ENCODE results near the gene E2F1.

DNA sequence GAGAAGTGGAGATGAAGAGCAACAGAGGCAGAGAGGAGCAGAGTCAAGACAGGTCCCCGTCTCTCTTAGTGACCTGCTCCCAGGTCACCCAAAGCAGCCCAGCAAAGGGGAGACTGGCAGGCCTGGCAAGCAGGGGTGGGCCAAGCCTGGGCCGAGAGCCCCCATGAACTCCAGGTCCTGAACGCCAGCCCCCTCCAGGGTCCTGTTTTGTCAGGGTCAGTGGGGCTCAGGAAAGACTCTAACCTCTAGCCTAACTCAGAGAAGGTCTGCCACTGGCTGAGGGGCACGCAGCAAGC, 13.1 kb downstream of the E2F1 start:
- TF ChIP-seq, protein P1, sequence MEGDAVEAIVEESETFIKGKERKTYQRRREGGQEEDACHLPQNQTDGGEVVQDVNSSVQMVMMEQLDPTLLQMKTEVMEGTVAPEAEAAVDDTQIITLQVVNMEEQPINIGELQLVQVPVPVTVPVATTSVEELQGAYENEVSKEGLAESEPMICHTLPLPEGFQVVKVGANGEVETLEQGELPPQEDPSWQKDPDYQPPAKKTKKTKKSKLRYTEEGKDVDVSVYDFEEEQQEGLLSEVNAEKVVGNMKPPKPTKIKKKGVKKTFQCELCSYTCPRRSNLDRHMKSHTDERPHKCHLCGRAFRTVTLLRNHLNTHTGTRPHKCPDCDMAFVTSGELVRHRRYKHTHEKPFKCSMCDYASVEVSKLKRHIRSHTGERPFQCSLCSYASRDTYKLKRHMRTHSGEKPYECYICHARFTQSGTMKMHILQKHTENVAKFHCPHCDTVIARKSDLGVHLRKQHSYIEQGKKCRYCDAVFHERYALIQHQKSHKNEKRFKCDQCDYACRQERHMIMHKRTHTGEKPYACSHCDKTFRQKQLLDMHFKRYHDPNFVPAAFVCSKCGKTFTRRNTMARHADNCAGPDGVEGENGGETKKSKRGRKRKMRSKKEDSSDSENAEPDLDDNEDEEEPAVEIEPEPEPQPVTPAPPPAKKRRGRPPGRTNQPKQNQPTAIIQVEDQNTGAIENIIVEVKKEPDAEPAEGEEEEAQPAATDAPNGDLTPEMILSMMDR (IDR thresholded peaks at IDR 0.05; ENCODE audit: insufficient read depth, low read length), result no peak
- TF ChIP-seq POLR2AphosphoS5 (IDR thresholded peaks at IDR 0.05; ENCODE audit: low read depth), result no peak
- TF ChIP-seq, protein P2, sequence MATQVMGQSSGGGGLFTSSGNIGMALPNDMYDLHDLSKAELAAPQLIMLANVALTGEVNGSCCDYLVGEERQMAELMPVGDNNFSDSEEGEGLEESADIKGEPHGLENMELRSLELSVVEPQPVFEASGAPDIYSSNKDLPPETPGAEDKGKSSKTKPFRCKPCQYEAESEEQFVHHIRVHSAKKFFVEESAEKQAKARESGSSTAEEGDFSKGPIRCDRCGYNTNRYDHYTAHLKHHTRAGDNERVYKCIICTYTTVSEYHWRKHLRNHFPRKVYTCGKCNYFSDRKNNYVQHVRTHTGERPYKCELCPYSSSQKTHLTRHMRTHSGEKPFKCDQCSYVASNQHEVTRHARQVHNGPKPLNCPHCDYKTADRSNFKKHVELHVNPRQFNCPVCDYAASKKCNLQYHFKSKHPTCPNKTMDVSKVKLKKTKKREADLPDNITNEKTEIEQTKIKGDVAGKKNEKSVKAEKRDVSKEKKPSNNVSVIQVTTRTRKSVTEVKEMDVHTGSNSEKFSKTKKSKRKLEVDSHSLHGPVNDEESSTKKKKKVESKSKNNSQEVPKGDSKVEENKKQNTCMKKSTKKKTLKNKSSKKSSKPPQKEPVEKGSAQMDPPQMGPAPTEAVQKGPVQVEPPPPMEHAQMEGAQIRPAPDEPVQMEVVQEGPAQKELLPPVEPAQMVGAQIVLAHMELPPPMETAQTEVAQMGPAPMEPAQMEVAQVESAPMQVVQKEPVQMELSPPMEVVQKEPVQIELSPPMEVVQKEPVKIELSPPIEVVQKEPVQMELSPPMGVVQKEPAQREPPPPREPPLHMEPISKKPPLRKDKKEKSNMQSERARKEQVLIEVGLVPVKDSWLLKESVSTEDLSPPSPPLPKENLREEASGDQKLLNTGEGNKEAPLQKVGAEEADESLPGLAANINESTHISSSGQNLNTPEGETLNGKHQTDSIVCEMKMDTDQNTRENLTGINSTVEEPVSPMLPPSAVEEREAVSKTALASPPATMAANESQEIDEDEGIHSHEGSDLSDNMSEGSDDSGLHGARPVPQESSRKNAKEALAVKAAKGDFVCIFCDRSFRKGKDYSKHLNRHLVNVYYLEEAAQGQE (IDR thresholded peaks at IDR 0.05; ENCODE audit: insufficient replicate concordance, low read depth), result no peak
- no peak for TF ChIP-seq GABPA (IDR thresholded peaks at IDR 0.05; ENCODE audit: low read depth)
- no peak for TF ChIP-seq SPI1 (IDR thresholded peaks at IDR 0.05; ENCODE audit: borderline replicate concordance, low read depth)

Data from HL-60 (cell line).